ENCODE results near the gene IL6.
"Not testable (repeated sequence)": the region's sequence is repeated elsewhere in the genome, so short reads cannot be mapped to it uniquely, and the experiment has no call there.

GRCh38 chr7:22703107-22703855, 23.7 kb upstream of the IL6 start:
- TF ChIP-seq, protein P1, sequence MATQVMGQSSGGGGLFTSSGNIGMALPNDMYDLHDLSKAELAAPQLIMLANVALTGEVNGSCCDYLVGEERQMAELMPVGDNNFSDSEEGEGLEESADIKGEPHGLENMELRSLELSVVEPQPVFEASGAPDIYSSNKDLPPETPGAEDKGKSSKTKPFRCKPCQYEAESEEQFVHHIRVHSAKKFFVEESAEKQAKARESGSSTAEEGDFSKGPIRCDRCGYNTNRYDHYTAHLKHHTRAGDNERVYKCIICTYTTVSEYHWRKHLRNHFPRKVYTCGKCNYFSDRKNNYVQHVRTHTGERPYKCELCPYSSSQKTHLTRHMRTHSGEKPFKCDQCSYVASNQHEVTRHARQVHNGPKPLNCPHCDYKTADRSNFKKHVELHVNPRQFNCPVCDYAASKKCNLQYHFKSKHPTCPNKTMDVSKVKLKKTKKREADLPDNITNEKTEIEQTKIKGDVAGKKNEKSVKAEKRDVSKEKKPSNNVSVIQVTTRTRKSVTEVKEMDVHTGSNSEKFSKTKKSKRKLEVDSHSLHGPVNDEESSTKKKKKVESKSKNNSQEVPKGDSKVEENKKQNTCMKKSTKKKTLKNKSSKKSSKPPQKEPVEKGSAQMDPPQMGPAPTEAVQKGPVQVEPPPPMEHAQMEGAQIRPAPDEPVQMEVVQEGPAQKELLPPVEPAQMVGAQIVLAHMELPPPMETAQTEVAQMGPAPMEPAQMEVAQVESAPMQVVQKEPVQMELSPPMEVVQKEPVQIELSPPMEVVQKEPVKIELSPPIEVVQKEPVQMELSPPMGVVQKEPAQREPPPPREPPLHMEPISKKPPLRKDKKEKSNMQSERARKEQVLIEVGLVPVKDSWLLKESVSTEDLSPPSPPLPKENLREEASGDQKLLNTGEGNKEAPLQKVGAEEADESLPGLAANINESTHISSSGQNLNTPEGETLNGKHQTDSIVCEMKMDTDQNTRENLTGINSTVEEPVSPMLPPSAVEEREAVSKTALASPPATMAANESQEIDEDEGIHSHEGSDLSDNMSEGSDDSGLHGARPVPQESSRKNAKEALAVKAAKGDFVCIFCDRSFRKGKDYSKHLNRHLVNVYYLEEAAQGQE (IDR thresholded peaks at IDR 0.05; ENCODE audit: borderline replicate concordance), result not testable (repeated sequence)
- TF ChIP-seq CTCF (IDR thresholded peaks at IDR 0.05; ENCODE audit: poor library complexity, severe bottlenecking); EP300 (conservative IDR thresholded peaks at IDR 0.05; ENCODE audit: poor library complexity, severe bottlenecking); EZH2 (IDR thresholded peaks at IDR 0.05; ENCODE audit: borderline replicate concordance, insufficient read depth, low read length, poor library complexity, severe bottlenecking); RAD21 (conservative IDR thresholded peaks at IDR 0.05); SMC3 (conservative IDR thresholded peaks at IDR 0.05; ENCODE audit: poor library complexity); POLR2AphosphoS5 (IDR thresholded peaks at IDR 0.05); TAF1 (IDR thresholded peaks at IDR 0.05; ENCODE audit: low read depth); MXI1 (conservative IDR thresholded peaks at IDR 0.05; ENCODE audit: poor library complexity, severe bottlenecking): not testable (repeated sequence)

Measured in neural cell (in vitro differentiated cells).